Activated T-helper 1 cell treated with anti-CD3 and anti-CD28 coated beads, Interleukin-2, amount 50 U/mL, for 16 hours (primary cell): ENCODE data around the gene KDM2B.
"Not testable (repeated sequence)": the region's sequence is repeated elsewhere in the genome, so short reads cannot be mapped to it uniquely, and the experiment has no call there.

Experiments used
- DNase-seq, 2 donors: peaks; one replicate each; pipeline ENCODE4 v3.0.0-alpha.2; 2020; ENCODE audit warnings: low read depth in 1 of 2, low spot score in 1 of 2

Gene KDM2B

GRCh38 chr12:121505513-121505912 lies 75.3 kb downstream of the KDM2B start:
- DNase-seq = no peak

- DNase-seq = no peak
These were observed 76.3 kb downstream of the KDM2B start for GRCh38 chr12:121504505-121504904.

- DNase-seq = no peak
These were observed 77.4 kb downstream of the KDM2B start for GRCh38 chr12:121503395-121503794.

- no peak for DNase-seq
These were observed 78.9 kb downstream of the KDM2B start for GRCh38 chr12:121501946-121502345.

- DNase-seq = peak; percentile 60 to 61
These were observed 80.7 kb downstream of the KDM2B start for GRCh38 chr12:121499929-121500793.

- DNase-seq = no peak
These were observed 85.1 kb downstream of the KDM2B start for GRCh38 chr12:121495746-121496145.

- peak; percentile 34 to 39 for DNase-seq
These were observed 86.6 kb downstream of the KDM2B start for GRCh38 chr12:121494093-121494787.

- no peak for DNase-seq
These were observed 90.2 kb downstream of the KDM2B start for GRCh38 chr12:121490401-121491281.

GRCh38 chr12:121489874-121490273 lies 90.9 kb downstream of the KDM2B start:
- no peak for DNase-seq

GRCh38 chr12:121484967-121485366 lies 95.9 kb downstream of the KDM2B start:
- DNase-seq = no peak

- DNase-seq = not testable (repeated sequence)
These were observed 96.3 kb downstream of the KDM2B start for GRCh38 chr12:121484564-121484963.

- no peak for DNase-seq
These were observed 96.9 kb downstream of the KDM2B start for GRCh38 chr12:121483949-121484348.

- DNase-seq = no peak
These were observed 104.3 kb downstream of the KDM2B start for GRCh38 chr12:121476477-121476876.

- DNase-seq = no peak
These were observed 105.5 kb downstream of the KDM2B start for GRCh38 chr12:121475279-121475678.

- no peak for DNase-seq
These were observed 108.5 kb downstream of the KDM2B start for GRCh38 chr12:121472150-121472905.

GRCh38 chr12:121470751-121471150 lies 110.1 kb downstream of the KDM2B start:
- DNase-seq = no peak

GRCh38 chr12:121468499-121468801 lies 112.4 kb downstream of the KDM2B start:
- DNase-seq = no peak

- no peak for DNase-seq
These were observed 113.0 kb downstream of the KDM2B start for GRCh38 chr12:121467638-121468498.

- peak; percentile 64 to 88 for DNase-seq
These were observed 113.8 kb downstream of the KDM2B start for GRCh38 chr12:121466794-121467637.
